Limb (tissue), 2 donors: ENCODE data around the gene PRKCE.
"Not testable (repeated sequence)": the region's sequence is repeated elsewhere in the genome, so short reads cannot be mapped to it uniquely, and the experiment has no call there.

ENCODE experiments used
- DNase-seq, 2 donors: peaks; one replicate each; pipeline ENCODE4 v3.0.0-alpha.2; 2016; ENCODE audit errors: extremely low spot score in 2 of 2

Gene PRKCE

GRCh38 chr2:46183426-46183825, 532.0 kb downstream of the PRKCE start:
- DNase-seq: no peak

- DNase-seq: no peak
These were observed 533.5 kb downstream of the PRKCE start for GRCh38 chr2:46184794-46185583.

GRCh38 chr2:46187112-46187618, 535.7 kb downstream of the PRKCE start:
- DNase-seq: no peak

- DNase-seq: no peak
These were observed 536.7 kb downstream of the PRKCE start for GRCh38 chr2:46188041-46188716.

GRCh38 chr2:46193356-46193755, 541.9 kb downstream of the PRKCE start:
- peak in 1 of 2 donors; percentile 15 for DNase-seq

GRCh38 chr2:46193855-46194254, 542.4 kb downstream of the PRKCE start:
- peak in 1 of 2 donors; percentile 14 for DNase-seq

- peak in 1 of 2 donors; percentile 17 for DNase-seq
These were observed 543.4 kb downstream of the PRKCE start for GRCh38 chr2:46194856-46195255.

- peak in 1 of 2 donors; percentile 14 for DNase-seq
These were observed 544.3 kb downstream of the PRKCE start for GRCh38 chr2:46195819-46196218.

GRCh38 chr2:46196871-46197462, 545.5 kb downstream of the PRKCE start:
- DNase-seq: peak in 1 of 2 donors; percentile 20

GRCh38 chr2:46197672-46198071, 546.2 kb downstream of the PRKCE start:
- DNase-seq: peak in 1 of 2 donors; percentile 9

GRCh38 chr2:46198164-46198883, 546.8 kb downstream of the PRKCE start:
- peak in 1 of 2 donors; percentile 13 for DNase-seq

- peak in 1 of 2 donors; percentile 13 for DNase-seq
These were observed 547.5 kb downstream of the PRKCE start for GRCh38 chr2:46198966-46199365.

GRCh38 chr2:46200100-46200690, 548.7 kb downstream of the PRKCE start:
- no peak for DNase-seq

- DNase-seq: peak in 1 of 2 donors; percentile 9
These were observed 549.6 kb downstream of the PRKCE start for GRCh38 chr2:46200861-46201605.

- no peak for DNase-seq
These were observed 551.0 kb downstream of the PRKCE start for GRCh38 chr2:46202453-46202852.

GRCh38 chr2:46202987-46203386, 551.5 kb downstream of the PRKCE start:
- no peak for DNase-seq

GRCh38 chr2:46203636-46204035, 552.2 kb downstream of the PRKCE start:
- not testable (repeated sequence) for DNase-seq

- DNase-seq: no peak
These were observed 556.1 kb downstream of the PRKCE start for GRCh38 chr2:46207591-46207990.

- DNase-seq: no peak
These were observed 557.3 kb downstream of the PRKCE start for GRCh38 chr2:46208766-46209165.

- DNase-seq: no peak
These were observed 558.6 kb downstream of the PRKCE start for GRCh38 chr2:46210063-46210462.
